ENCODE results near the gene IRF9. TPM values are rescaled to one million over a fixed set of nuclear protein-coding genes. Genes with fewer than 3 reads are reported as not detected.

IRF9 gene
- total and polyA plus RNA-seq, 2 of the 13 experiments (the other 11 are each of a cell fraction or from before 2014, with no cell fraction given), result 14.9 to 49.7 TPM

GRCh38 chr14:24198814-24199524, 37.9 kb downstream of the IRF9 start (continued):
- TF ChIP-seq ZNF543 (CRISPR knock-in tag; IDR thresholded peaks at IDR 0.05), result no peak
- peak; percentile 27 for TF ChIP-seq MED8 (CRISPR knock-in tag; IDR thresholded peaks at IDR 0.05; ENCODE audit: insufficient replicate concordance)
- TF ChIP-seq ZNF430 (CRISPR knock-in tag; IDR thresholded peaks at IDR 0.05), result 0 out of 2 replicates have a peak, but pooled peaks have one; percentile 17
- 0 out of 2 replicates have a peak, but pooled peaks have one; percentile 25 for TF ChIP-seq ZNF230 (CRISPR knock-in tag; IDR thresholded peaks at IDR 0.05)
- TF ChIP-seq KAT7 (CRISPR knock-in tag; IDR thresholded peaks at IDR 0.05; ENCODE audit: borderline replicate concordance), result 0 out of 2 replicates have a peak, but pooled peaks have one; percentile 31
- no peak for TF ChIP-seq LCORL (IDR thresholded peaks at IDR 0.05)
- 0 out of 2 replicates have a peak, but pooled peaks have one; percentile 34 for TF ChIP-seq LCORL (CRISPR knock-in tag; IDR thresholded peaks at IDR 0.05)
- no peak for TF ChIP-seq POGZ (CRISPR knock-in tag; IDR thresholded peaks at IDR 0.05)
- no peak for TF ChIP-seq ZNF761 (CRISPR knock-in tag; conservative IDR thresholded peaks at IDR 0.05)
- TF ChIP-seq POLR2AphosphoS2 (IDR thresholded peaks at IDR 0.05; ENCODE audit: low read depth, low read length), result no peak
- no peak for TF ChIP-seq ZNF672 (CRISPR knock-in tag; IDR thresholded peaks at IDR 0.05)
- TF ChIP-seq ZNF784 (CRISPR knock-in tag; IDR thresholded peaks at IDR 0.05; ENCODE audit: borderline replicate concordance), result no peak
- TF ChIP-seq HNF4A (CRISPR knock-in tag; IDR thresholded peaks at IDR 0.05), result peak; percentile 58
- TF ChIP-seq SMYD3 (CRISPR knock-in tag; IDR thresholded peaks at IDR 0.05), result no peak
- TF ChIP-seq JUN (CRISPR knock-in tag; IDR thresholded peaks at IDR 0.05), result no peak
- no peak for TF ChIP-seq ZBTB26 (CRISPR knock-in tag; IDR thresholded peaks at IDR 0.05; ENCODE audit: borderline replicate concordance)
- TF ChIP-seq CHD2 (IDR thresholded peaks at IDR 0.05; ENCODE audit: low read depth, low read length), result no peak
- TF ChIP-seq HNF1B (CRISPR knock-in tag; IDR thresholded peaks at IDR 0.05), result peak; percentile 45; the same call in 1 of the 2 replicates
- 0 out of 2 replicates have a peak, but pooled peaks have one; percentile 52 for TF ChIP-seq AKAP8 (CRISPR knock-in tag; IDR thresholded peaks at IDR 0.05)
- 0 out of 2 replicates have a peak, but pooled peaks have one; percentile 9 for TF ChIP-seq PAX8 (CRISPR knock-in tag; IDR thresholded peaks at IDR 0.05; ENCODE audit: borderline replicate concordance)
- no peak for TF ChIP-seq MIER3 (CRISPR knock-in tag; IDR thresholded peaks at IDR 0.05; ENCODE audit: borderline replicate concordance)
- TF ChIP-seq PREB (CRISPR knock-in tag; IDR thresholded peaks at IDR 0.05), result no peak
- no peak for TF ChIP-seq MZF1 (CRISPR knock-in tag; IDR thresholded peaks at IDR 0.05; ENCODE audit: borderline replicate concordance)
- TF ChIP-seq TAF1 (CRISPR knock-in tag; IDR thresholded peaks at IDR 0.05), result 0 out of 2 replicates have a peak, but pooled peaks have one; percentile 12
- TF ChIP-seq ZNF564 (CRISPR knock-in tag; IDR thresholded peaks at IDR 0.05), result no peak
- no peak for TF ChIP-seq PAWR (CRISPR knock-in tag; IDR thresholded peaks at IDR 0.05; ENCODE audit: borderline replicate concordance)
- TF ChIP-seq ATF7-NPFF (CRISPR knock-in tag; IDR thresholded peaks at IDR 0.05; ENCODE audit: low read depth), result 0 out of 2 replicates have a peak, but pooled peaks have one; percentile 34

Measured in HepG2 (cell line).